H1 (cell line): ENCODE results near the gene CNTF. TPM values are rescaled to one million over a fixed set of nuclear protein-coding genes. Genes with fewer than 3 reads are reported as not detected.

ENCODE experiments used
- CTCF ChIA-PET: fragments of 300-600 bp; sonication (Branson Sonifier 250); formaldehyde crosslinking; loops from one replicate; lab custom pipeline; 2021; ENCODE audit not compliant: partially characterized antibody; lab: Charles Lee
- POLR2A ChIA-PET: fragments of 300-600 bp; sonication (Branson Sonifier 250); formaldehyde crosslinking; loops from one replicate; lab custom pipeline; 2021; ENCODE audit warnings: inconsistent platforms; ENCODE audit not compliant: partially characterized antibody; lab: Charles Lee
- DNase-seq, 2 experiments: peaks; one replicate each; pipeline versions ENCODE4 v3.0.0 to v3.0.0-alpha.2; 2010 to 2022; ENCODE audit warnings: low spot score in 2 of 2, low read depth in 1 of 2, mixed read lengths in 1 of 2
- FAIRE-seq: peaks from 2 replicates; lab custom pipeline; 2011; peaks lifted over from hg19 to GRCh38; lab: Jason Lieb, UNC
- H2AFZ ChIP-seq: 2 replicates; pipeline ENCODE4 v1.8.1; 2012; ENCODE audit warnings: low read length, inconsistent platforms
- H2AK5ac ChIP-seq: 2 replicates; pipeline ENCODE4 v1.6.1; 2013; ENCODE audit warnings: low read depth, low read length
- H2BK120ac ChIP-seq: replicated peaks from 2 replicates; pipeline ENCODE3; 2013; ENCODE audit warnings: low read depth, low read length, inconsistent platforms
- H2BK12ac ChIP-seq: 2 replicates; pipeline ENCODE4 v1.6.1; 2013; ENCODE audit warnings: low read depth, low read length
- H2BK15ac ChIP-seq: 2 replicates; pipeline ENCODE4 v1.6.1; 2013; ENCODE audit warnings: low read length
- H2BK20ac ChIP-seq: 2 replicates; pipeline ENCODE4 v1.6.1; 2013; ENCODE audit warnings: low read length
- H2BK5ac ChIP-seq: 2 replicates; pipeline ENCODE4 v1.6.1; 2013; ENCODE audit warnings: low read depth, low read length
- H3K14ac ChIP-seq: 2 replicates; pipeline ENCODE4 v1.6.1; 2013; ENCODE audit warnings: inconsistent platforms; ENCODE audit not compliant: insufficient read length
- H3K18ac ChIP-seq: 2 replicates; pipeline ENCODE4 v1.6.1; 2013; ENCODE audit warnings: low read length; ENCODE audit errors: extremely low read depth
- H3K23ac ChIP-seq: 2 replicates; pipeline ENCODE4 v1.6.1; 2013; ENCODE audit warnings: inconsistent platforms; ENCODE audit not compliant: insufficient read length
- H3K23me2 ChIP-seq: 2 replicates; pipeline ENCODE4 v1.6.1; 2013; ENCODE audit warnings: low read depth, low read length
- H3K27ac ChIP-seq: 2 replicates; pipeline ENCODE4 v1.6.1; 2011; ENCODE audit warnings: low read depth, low read length, inconsistent platforms
- H3K27me3 ChIP-seq, 4 experiments: replicated peaks in 1 of 4; 1 replicate in 1 of 4; 2 replicates in 3 of 4; pipeline versions ENCODE4 v1.6.1 to v1.8.1; 2011 to 2013; ENCODE audit warnings: low read length in 3 of 4, mild to moderate bottlenecking in 3 of 4, inconsistent platforms in 2 of 4, mixed read lengths in 2 of 4, moderate library complexity in 1 of 4; ENCODE audit not compliant: control insufficient read depth in 3 of 4, insufficient read depth in 3 of 4; ENCODE audit errors: extremely low read depth in 1 of 4
- H3K36me3 ChIP-seq, 4 experiments: 2 replicates each; pipeline versions ENCODE4 v1.6.1 to v1.8.1; 2011 to 2013; ENCODE audit warnings: mild to moderate bottlenecking in 4 of 4, low read length in 3 of 4, moderate library complexity in 2 of 4, control low read depth in 1 of 4, inconsistent platforms in 1 of 4; ENCODE audit not compliant: insufficient read depth in 4 of 4, control insufficient read depth in 2 of 4
- H3K4ac ChIP-seq: replicated peaks from 2 replicates; pipeline ENCODE3; 2013; ENCODE audit warnings: low read length, low read depth, mixed read lengths, inconsistent platforms; ENCODE audit not compliant: insufficient read length
- H3K4me1 ChIP-seq, 4 experiments: replicated peaks in 1 of 4; 1 replicate in 1 of 4; 2 replicates in 3 of 4; pipeline versions ENCODE4 v1.6.1 to v1.8.1; 2011 to 2013; ENCODE audit warnings: low read length in 3 of 4, inconsistent platforms in 2 of 4, mixed read lengths in 1 of 4; ENCODE audit not compliant: insufficient read depth in 4 of 4, control insufficient read depth in 3 of 4
- H3K4me2 ChIP-seq, 2 experiments: 2 replicates each; pipeline versions ENCODE4 v1.6.1 to v1.8.1; 2011 to 2013; ENCODE audit warnings: low read depth in 2 of 2, low read length in 2 of 2, control low read depth in 1 of 2, inconsistent platforms in 1 of 2, mild to moderate bottlenecking in 1 of 2; ENCODE audit not compliant: insufficient read depth in 1 of 2
- H3K4me3 ChIP-seq, 4 experiments: fragments of 200-600, 300-600 bp in 1 of 4; sonication (generic), shearing (Covaris generic), sonication (Bioruptor Twin) in 1 of 4; 2 replicates each; pipeline versions ENCODE4 v1.5.1 to v1.8.1; 2011 to 2016; ENCODE audit warnings: low read length in 4 of 4, low read depth in 3 of 4, control low read depth in 2 of 4, inconsistent platforms in 2 of 4, mild to moderate bottlenecking in 2 of 4, mixed read lengths in 1 of 4, moderate library complexity in 1 of 4; ENCODE audit not compliant: insufficient read depth in 2 of 4; ENCODE audit errors: extremely low read depth in 1 of 4
- H3K56ac ChIP-seq: replicated peaks from 2 replicates; pipeline ENCODE3; 2013; ENCODE audit warnings: low read depth, mild to moderate bottlenecking, mixed read lengths, low read length, inconsistent platforms; ENCODE audit not compliant: insufficient read length
- H3K79me1 ChIP-seq: 2 replicates; pipeline ENCODE4 v1.6.1; 2013; ENCODE audit warnings: low read depth, low read length, control low read depth
- H3K79me2 ChIP-seq, 2 experiments: 2 replicates each; pipeline versions ENCODE4 v1.6.1 to v1.8.1; 2012 to 2013; ENCODE audit warnings: low read length in 2 of 2, mild to moderate bottlenecking in 2 of 2, inconsistent platforms in 1 of 2; ENCODE audit not compliant: insufficient read depth in 2 of 2, control insufficient read depth in 1 of 2
- H3K9ac ChIP-seq, 4 experiments: replicated peaks in 1 of 4; 1 replicate in 1 of 4; 2 replicates in 3 of 4; pipeline versions ENCODE4 v1.6.1 to v1.8.1; 2011 to 2013; ENCODE audit warnings: low read depth in 3 of 4, low read length in 3 of 4, control low read depth in 2 of 4, mild to moderate bottlenecking in 2 of 4, moderate library complexity in 2 of 4, inconsistent platforms in 1 of 4; ENCODE audit errors: extremely low read depth in 1 of 4
- H3K9me3 ChIP-seq, 2 experiments: 2 replicates each; pipeline versions ENCODE4 v1.6.1 to v1.8.1; 2012 to 2013; ENCODE audit warnings: mild to moderate bottlenecking in 2 of 2, moderate library complexity in 2 of 2, control low read depth in 1 of 2, inconsistent platforms in 1 of 2, low read depth in 1 of 2, low read length in 1 of 2, mixed read lengths in 1 of 2; ENCODE audit not compliant: insufficient read depth in 2 of 2
- H4K20me1 ChIP-seq, 2 experiments: replicated peaks in 1 of 2; 2 replicates each; pipeline versions ENCODE3 to v1.8.1; 2011 to 2013; ENCODE audit warnings: inconsistent platforms in 2 of 2, low read length in 2 of 2, mild to moderate bottlenecking in 1 of 2; ENCODE audit not compliant: insufficient read depth in 2 of 2, control insufficient read depth in 1 of 2
- H4K5ac ChIP-seq: 2 replicates; pipeline ENCODE4 v1.6.1; 2013; ENCODE audit warnings: low read length, low read depth, mixed read lengths, inconsistent platforms; ENCODE audit not compliant: insufficient read length
- H4K8ac ChIP-seq: 2 replicates; pipeline ENCODE4 v1.8.0; 2013; ENCODE audit warnings: mild to moderate bottlenecking, moderate library complexity, low read length, inconsistent platforms; ENCODE audit not compliant: insufficient read depth; ENCODE audit errors: extremely low read depth
- H4K91ac ChIP-seq: replicated peaks from 2 replicates; pipeline ENCODE3; 2013; ENCODE audit warnings: low read length, mixed read lengths, inconsistent platforms; ENCODE audit not compliant: insufficient read length
- EP300 ChIP-seq, 2 experiments: IDR thresholded peaks; 1 replicate in 1 of 2; 2 replicates in 1 of 2; pipeline ENCODE4 v1.6.1; 2011 to 2012; ENCODE audit warnings: low read depth in 2 of 2, low read length in 2 of 2, mild to moderate bottlenecking in 2 of 2, borderline replicate concordance in 1 of 2, inconsistent platforms in 1 of 2, moderate library complexity in 1 of 2
- HDAC2 ChIP-seq, 2 experiments: fragments of 300-600 bp in 1 of 2; sonication (generic) in 1 of 2; IDR thresholded peaks; 2 replicates each; pipeline ENCODE4 v1.6.1; 2011 to 2012; ENCODE audit warnings: low read depth in 2 of 2, low read length in 2 of 2, mild to moderate bottlenecking in 2 of 2, moderate library complexity in 2 of 2, borderline replicate concordance in 1 of 2, inconsistent platforms in 1 of 2
- MAFK ChIP-seq: IDR thresholded peaks from 2 replicates; pipeline ENCODE4 v1.6.1; 2012; ENCODE audit warnings: low read depth, mild to moderate bottlenecking, improper control_type of control experiment, low read length
- NANOG ChIP-seq: IDR thresholded peaks from 2 replicates; pipeline ENCODE4 v1.6.1; 2011; ENCODE audit warnings: low read length, low read depth, mild to moderate bottlenecking, inconsistent platforms; ENCODE audit not compliant: insufficient read depth, poor library complexity, severe bottlenecking
- POU5F1 ChIP-seq: IDR thresholded peaks from 2 replicates; pipeline ENCODE4 v1.6.1; 2011; ENCODE audit warnings: low read depth, mild to moderate bottlenecking, low read length, moderate library complexity
- SIN3A ChIP-seq, 2 experiments: IDR thresholded peaks in 1 of 2; conservative IDR thresholded peaks in 1 of 2; 2 replicates each; pipeline ENCODE4 v1.6.1; 2011 to 2012; ENCODE audit warnings: low read length in 2 of 2, improper control_type of control experiment in 1 of 2, low read depth in 1 of 2, mild to moderate bottlenecking in 1 of 2
- SIX5 ChIP-seq: IDR thresholded peaks from 2 replicates; pipeline ENCODE4 v1.6.1; 2011; ENCODE audit warnings: mild to moderate bottlenecking, low read depth, low read length
- SRF ChIP-seq: IDR thresholded peaks from 2 replicates; pipeline ENCODE4 v1.6.1; 2011; ENCODE audit warnings: mild to moderate bottlenecking, low read depth, low read length, moderate library complexity
- TAF1 ChIP-seq: IDR thresholded peaks from 2 replicates; pipeline ENCODE4 v1.6.1; 2011; ENCODE audit warnings: mild to moderate bottlenecking, low read depth, low read length
- TEAD4 ChIP-seq: IDR thresholded peaks from 2 replicates; pipeline ENCODE4 v1.6.1; 2012; ENCODE audit warnings: low read depth, low read length, inconsistent platforms, mixed read lengths
- USF2 ChIP-seq: IDR thresholded peaks from 2 replicates; pipeline ENCODE4 v1.6.1; 2011; ENCODE audit warnings: low read length, improper control_type of control experiment
- WGBS, 2 experiments: shearing (Covaris generic) in 1 of 2; methylation state at CpG; one replicate each; pipeline versions ENCODE4 v1.1.6 to v1.1.7; 2013 to 2015; ENCODE audit warnings: low lambda C conversion rate in 2 of 2, mixed read lengths in 2 of 2, inconsistent platforms in 1 of 2, low coverage in 1 of 2, missing lambda C conversion rate in 1 of 2; ENCODE audit not compliant: insufficient replicate concordance in 2 of 2, insufficient coverage in 1 of 2, insufficient read length in 1 of 2; ENCODE audit errors: extremely low coverage in 1 of 2, missing lambda C conversion rate in 1 of 2; 5-methylcytosine and 5-hydroxymethylcytosine counted together
- polyA plus RNA-seq, 7 experiments: library from polyadenylated mRNA; depleted of rRNA in 3 of 7; stranded (reverse) in 5 of 7; unstranded in 2 of 7; fragments of >200 nt in 5 of 7; fragments of 200-250 nt in 2 of 7; gene quantifications; 1 replicate in 5 of 7; 2 replicates in 1 of 7; 4 replicates in 1 of 7; pipeline versions ENCODE4 v1.2.1 to v1.2.3, GENCODE V29; 2011 to 2013; ENCODE audit warnings: missing spikeins in 2 of 7, mixed read lengths in 2 of 7
- total RNA-seq: library from RNA; stranded (reverse); fragmentation: NEBNext Ultra II Directional; extraction: Animal tissue kit (Norgen Biotek cat#: 25700); gene quantifications from 2 replicates; pipeline ENCODE4 v1.2.1, GENCODE V29; 2021

Gene CNTF
- total and polyA plus RNA-seq, 2 of the 8 experiments (the other 6 are each of a cell fraction or from before 2014, with no cell fraction given) = 0.41 to 1.5 TPM

- peaks cover 0 to 9% (median 0%) of the 10 kb centered on the region in 4 experiments; a peak in 1 of 7 replicates for H3K4me1 ChIP-seq
- no peak for DNase-seq
- H3K79me1 ChIP-seq = no peaks in the 10 kb centered on the region; the same call in 1 of the 2 replicates
- no peak overlapping the region for H2BK5ac ChIP-seq
- H3K27me3 ChIP-seq = no peaks in the 10 kb centered on the region
- TF ChIP-seq HDAC2 (IDR thresholded peaks at IDR 0.05; ENCODE audit: borderline replicate concordance in 1 of 2, low read depth in 2 of 2, low read length in 2 of 2) (no peak), NANOG (no peak), TAF1 (no peak), POU5F1 (no peak), USF2 (no peak), SIX5 (no peak), TEAD4 (no peak), MAFK (no peak), SIN3A (conservative IDR thresholded peaks at IDR 0.05 in 1 of 2, IDR thresholded peaks at IDR 0.05 in 1 of 2; ENCODE audit: low read depth in 1 of 2, low read length in 2 of 2) (no peak), EP300 (IDR thresholded peaks at IDR 0.05; ENCODE audit: borderline replicate concordance in 1 of 2, low read depth in 2 of 2, low read length in 2 of 2) (no peak), SRF (no peak)
- no peak overlapping the region for H2BK120ac ChIP-seq
- H3K9ac ChIP-seq = no peak overlapping the region
- no peak overlapping the region for H3K23ac ChIP-seq
- 65% methylated on average over 2 of the region's 2 CpGs; no CpG with 5 or more reads in 1 of the 2 experiments for WGBS, 2 experiments
- H2AFZ ChIP-seq = no peak overlapping the region
- no peak overlapping the region; a peak in 1 of 8 replicates for H3K4me3 ChIP-seq
- H2BK20ac ChIP-seq = no peak overlapping the region
- peaks cover 6% of the 10 kb centered on the region in 2 experiments for H4K20me1 ChIP-seq
- no peaks in the 10 kb centered on the region for H3K9me3 ChIP-seq
- H2BK15ac ChIP-seq = no peak overlapping the region
- no peaks in the 10 kb centered on the region for H3K23me2 ChIP-seq
- FAIRE-seq = no peak
- no peak overlapping the region for H4K5ac ChIP-seq
- no peak overlapping the region for H4K91ac ChIP-seq
- peaks cover 10 to 99% of the 10 kb centered on the region in 2 experiments; a peak in 3 of 4 replicates for H3K79me2 ChIP-seq
- H3K14ac ChIP-seq = no peak overlapping the region
- no peak overlapping the region for H3K27ac ChIP-seq
- H3K4me2 ChIP-seq = peak overlapping the region in 1 of 2 experiments; percentile 41; a peak in 1 of 4 replicates
- no peak overlapping the region for H2BK12ac ChIP-seq
- H3K56ac ChIP-seq = no peak overlapping the region
- ChIA-PET CTCF (no interaction called here), POLR2A (no interaction called here)
- H3K4ac ChIP-seq = no peak overlapping the region
- peaks cover 0 to 4% (median 0%) of the 10 kb centered on the region in 4 experiments; a peak in 1 of 8 replicates for H3K36me3 ChIP-seq
- no peak overlapping the region for H4K8ac ChIP-seq
- no peak overlapping the region for H3K18ac ChIP-seq
- H2AK5ac ChIP-seq = no peak overlapping the region
Measured at GRCh38 chr11:58600510-58600909, 22.0 kb upstream of the CNTF start.
